OCI-LY1 (cell line): ENCODE data around the gene TAB2.

Source experiments
- H2AFZ ChIP-seq: fragments of 200-600 bp; sonication (generic), shearing (Covaris generic); 2 replicates; pipeline ENCODE4 v1.6.0; 2014; ENCODE audit warnings: antibody characterized with exemption, mild to moderate bottlenecking, low read length
- H3F3A ChIP-seq: fragments of 200-600 bp; sonication (generic), shearing (Covaris generic); 2 replicates; pipeline ENCODE4 v1.6.0; 2014; ENCODE audit warnings: mild to moderate bottlenecking, antibody characterized with exemption, low read length, moderate library complexity; ENCODE audit not compliant: insufficient read depth
- H3K27ac ChIP-seq: fragments of 200-600 bp; sonication (generic); 2 replicates; pipeline ENCODE4 v1.5.1; 2014; ENCODE audit warnings: low read length, mixed run types, mild to moderate bottlenecking, low read depth; ENCODE audit not compliant: poor library complexity, severe bottlenecking
- H3K27me3 ChIP-seq: fragments of 200-600 bp; sonication (generic); 2 replicates; pipeline ENCODE4 v1.6.0; 2014; ENCODE audit warnings: antibody characterized with exemption, mild to moderate bottlenecking, low read length, moderate library complexity; ENCODE audit not compliant: insufficient read depth
- H3K36me3 ChIP-seq: fragments of 200-600 bp; sonication (generic); 2 replicates; pipeline ENCODE4 v1.6.1; 2014; ENCODE audit warnings: mild to moderate bottlenecking, antibody characterized with exemption, low read length, moderate library complexity, mixed read lengths; ENCODE audit not compliant: insufficient read depth
- H3K4me1 ChIP-seq: fragments of 200-600 bp; sonication (generic); 2 replicates; pipeline ENCODE4 v1.5.1; 2014; ENCODE audit warnings: mild to moderate bottlenecking, low read length, moderate library complexity; ENCODE audit not compliant: insufficient read depth, severe bottlenecking
- H3K4me2 ChIP-seq: fragments of 200-600 bp; sonication (generic), shearing (Covaris generic); 2 replicates; pipeline ENCODE4 v1.6.1; 2014; ENCODE audit warnings: low read length
- H3K4me3 ChIP-seq: fragments of 200-600 bp; sonication (generic); 2 replicates; pipeline ENCODE4 v1.5.1; 2014; ENCODE audit warnings: low read length, low read depth, mild to moderate bottlenecking, mixed read lengths; ENCODE audit not compliant: poor library complexity, severe bottlenecking
- H3K79me2 ChIP-seq: fragments of 200-600 bp; shearing (Covaris generic); 2 replicates; pipeline ENCODE4 v1.6.1; 2016; ENCODE audit warnings: mixed run types, low read length, mixed read lengths; ENCODE audit not compliant: insufficient read depth
- H3K9ac ChIP-seq: fragments of 200-600 bp; sonication (generic), shearing (Covaris generic); 2 replicates; pipeline ENCODE4 v1.6.1; 2014; ENCODE audit warnings: mild to moderate bottlenecking, low read length, mixed read lengths
- H3K9me2 ChIP-seq: fragments of 200-600 bp; sonication (generic), shearing (Covaris generic); 2 replicates; pipeline ENCODE4 v1.6.1; 2014; ENCODE audit warnings: low read depth, mild to moderate bottlenecking, low read length, mixed read lengths
- H3K9me3 ChIP-seq: fragments of 200-600 bp; shearing (Covaris generic); 2 replicates; pipeline ENCODE4 v1.6.1; 2014; ENCODE audit warnings: low read length, mixed read lengths
- H4K20me1 ChIP-seq: fragments of 200-600 bp; sonication (generic), shearing (Covaris generic); 2 replicates; pipeline ENCODE4 v1.6.0; 2016; ENCODE audit warnings: mild to moderate bottlenecking, low read length; ENCODE audit not compliant: insufficient read depth
- CTCF ChIP-seq: fragments of 200-600 bp; sonication (generic), shearing (Covaris generic); IDR thresholded peaks from 2 replicates; pipeline ENCODE4 v1.5.1; 2017; ENCODE audit warnings: mild to moderate bottlenecking, antibody characterized with exemption, low read length, moderate library complexity, mixed read lengths
- EZH2 ChIP-seq: fragments of 200-600 bp; sonication (generic), shearing (Covaris generic); IDR thresholded peaks from 2 replicates; pipeline ENCODE4 v1.8.0; 2017; ENCODE audit warnings: borderline replicate concordance, mixed run types, mild to moderate bottlenecking, antibody characterized with exemption, low read length, moderate library complexity, mixed read lengths

The TAB2 gene

GRCh38 chr6:149421132-149421531 lies 103.6 kb downstream of the TAB2 start:
- Histone ChIP-seq H2AFZ (no peak overlapping the region), H3K9me2 (no peaks in the 10 kb centered on the region), H3K79me2 (no peaks in the 10 kb centered on the region), H3K4me3 (no peak overlapping the region), H3K27me3 (peaks cover 4% of the 10 kb centered on the region; the same call in 1 of the 2 replicates), H3K27ac (no peak overlapping the region), H3K9me3 (no peaks in the 10 kb centered on the region), H3K4me1 (no peaks in the 10 kb centered on the region), H3K9ac (no peak overlapping the region), H4K20me1 (no peaks in the 10 kb centered on the region), H3F3A (no peaks in the 10 kb centered on the region), H3K36me3 (no peaks in the 10 kb centered on the region), H3K4me2 (no peak overlapping the region)
- TF ChIP-seq CTCF (no peak), EZH2 (no peak)

DNA sequence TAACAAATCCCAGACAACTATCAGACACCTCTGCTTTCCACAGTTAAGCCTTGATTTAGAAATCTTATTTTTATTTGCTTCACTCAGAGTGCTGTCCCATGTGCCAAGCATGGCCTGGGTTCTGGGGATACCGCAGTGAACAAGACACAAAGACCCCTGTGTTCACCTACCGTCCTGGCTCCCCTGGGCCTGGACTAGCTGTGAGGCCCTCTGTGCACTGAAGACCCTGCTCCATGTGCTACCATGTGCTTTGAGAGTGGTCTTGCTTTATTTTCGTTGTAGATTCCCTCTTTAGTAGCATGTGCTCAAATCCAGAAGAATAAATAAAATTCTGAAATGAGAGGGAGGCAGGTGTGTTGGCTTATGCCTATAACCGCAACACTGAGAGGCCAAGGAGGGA lies 105.1 kb downstream of the TAB2 start:
- H3K9ac ChIP-seq, result no peak overlapping the region
- H3K4me3 ChIP-seq, result no peak overlapping the region
- H3K4me2 ChIP-seq, result no peak overlapping the region

GRCh38 chr6:149423964-149424440 lies 106.5 kb downstream of the TAB2 start:
- H3K27me3 ChIP-seq, result peaks cover 4% of the 10 kb centered on the region; the same call in 1 of the 2 replicates
- no peak overlapping the region for H3K4me3 ChIP-seq
- H3K9me2 ChIP-seq, result no peaks in the 10 kb centered on the region
- no peaks in the 10 kb centered on the region for H3K79me2 ChIP-seq
- H2AFZ ChIP-seq, result no peak overlapping the region
- H3K9ac ChIP-seq, result no peak overlapping the region
- H3K36me3 ChIP-seq, result no peaks in the 10 kb centered on the region
- H4K20me1 ChIP-seq, result no peaks in the 10 kb centered on the region
- no peak overlapping the region for H3K27ac ChIP-seq
- H3K4me1 ChIP-seq, result no peaks in the 10 kb centered on the region
- TF ChIP-seq CTCF (no peak), EZH2 (no peak)
- H3K9me3 ChIP-seq, result no peaks in the 10 kb centered on the region
- H3F3A ChIP-seq, result no peaks in the 10 kb centered on the region
- no peak overlapping the region for H3K4me2 ChIP-seq

More for the DNA sequence above, 105.1 kb downstream of the TAB2 start:
- no peaks in the 10 kb centered on the region for H3K79me2 ChIP-seq
- peaks cover 4% of the 10 kb centered on the region; the same call in 1 of the 2 replicates for H3K27me3 ChIP-seq
- H3F3A ChIP-seq, result no peaks in the 10 kb centered on the region
- H3K9me3 ChIP-seq, result no peaks in the 10 kb centered on the region
- no peaks in the 10 kb centered on the region for H3K4me1 ChIP-seq
- H3K36me3 ChIP-seq, result no peaks in the 10 kb centered on the region
- H3K27ac ChIP-seq, result no peak overlapping the region
- H2AFZ ChIP-seq, result no peak overlapping the region
- H3K9me2 ChIP-seq, result no peaks in the 10 kb centered on the region
- no peaks in the 10 kb centered on the region for H4K20me1 ChIP-seq
- TF ChIP-seq CTCF (no peak), EZH2 (no peak)
